ENCODE results near the gene KLK15.

GRCh38 chr19:50850738-50851137 is 17.4 kb upstream of the KLK15 start:
- TF ChIP-seq POLR2AphosphoS5 (IDR thresholded peaks at IDR 0.05) (no peak), POLR2A (IDR thresholded peaks at IDR 0.05) (no peak)
- TF ChIP-seq, protein P1, sequence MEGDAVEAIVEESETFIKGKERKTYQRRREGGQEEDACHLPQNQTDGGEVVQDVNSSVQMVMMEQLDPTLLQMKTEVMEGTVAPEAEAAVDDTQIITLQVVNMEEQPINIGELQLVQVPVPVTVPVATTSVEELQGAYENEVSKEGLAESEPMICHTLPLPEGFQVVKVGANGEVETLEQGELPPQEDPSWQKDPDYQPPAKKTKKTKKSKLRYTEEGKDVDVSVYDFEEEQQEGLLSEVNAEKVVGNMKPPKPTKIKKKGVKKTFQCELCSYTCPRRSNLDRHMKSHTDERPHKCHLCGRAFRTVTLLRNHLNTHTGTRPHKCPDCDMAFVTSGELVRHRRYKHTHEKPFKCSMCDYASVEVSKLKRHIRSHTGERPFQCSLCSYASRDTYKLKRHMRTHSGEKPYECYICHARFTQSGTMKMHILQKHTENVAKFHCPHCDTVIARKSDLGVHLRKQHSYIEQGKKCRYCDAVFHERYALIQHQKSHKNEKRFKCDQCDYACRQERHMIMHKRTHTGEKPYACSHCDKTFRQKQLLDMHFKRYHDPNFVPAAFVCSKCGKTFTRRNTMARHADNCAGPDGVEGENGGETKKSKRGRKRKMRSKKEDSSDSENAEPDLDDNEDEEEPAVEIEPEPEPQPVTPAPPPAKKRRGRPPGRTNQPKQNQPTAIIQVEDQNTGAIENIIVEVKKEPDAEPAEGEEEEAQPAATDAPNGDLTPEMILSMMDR (IDR thresholded peaks at IDR 0.05) = no peak

Measured in sigmoid colon (tissue), 4 donors.